ENCODE data around the gene NF1.

The NF1 gene

DNA sequence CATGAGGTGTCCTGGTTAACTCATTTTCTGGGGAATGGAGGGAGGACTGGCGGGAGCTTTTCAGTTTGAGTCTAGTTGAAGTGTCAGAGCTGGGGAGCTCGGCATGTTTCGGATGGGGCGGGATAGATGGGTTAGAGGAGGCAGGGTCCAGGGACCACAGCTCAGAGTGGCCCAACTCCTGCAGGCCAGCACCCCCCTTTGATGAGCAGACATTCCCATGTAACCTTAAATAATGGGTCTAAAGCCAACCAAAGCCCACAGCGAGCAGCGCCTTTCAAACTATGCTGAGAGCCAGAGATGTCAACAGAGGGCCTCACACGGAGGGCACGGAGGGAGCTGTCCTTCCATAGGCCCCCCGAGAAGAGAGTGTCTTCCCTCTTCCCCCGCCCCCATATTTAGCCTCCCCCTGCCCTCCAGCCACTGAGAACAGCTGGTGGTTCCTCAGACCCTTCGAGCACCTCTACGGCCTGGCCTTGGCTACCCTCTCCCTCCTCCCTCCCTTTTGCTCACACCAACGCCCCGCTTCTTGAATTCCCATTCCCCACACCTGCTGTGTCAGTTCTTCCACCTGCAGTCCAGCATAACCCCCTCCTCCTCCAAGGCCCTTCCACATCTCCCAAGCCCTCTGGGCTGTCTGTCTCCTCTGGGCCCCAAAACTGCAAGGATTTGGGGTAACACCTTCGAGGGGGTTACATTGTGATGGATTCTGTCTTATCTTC lies 318.5 kb downstream of the NF1 start:
- H3K36me3 ChIP-seq (ENCODE audit: low read length), result no peaks in the 10 kb centered on the region
- H2AFZ ChIP-seq (ENCODE audit: low read depth, low read length, severe bottlenecking), result no peak overlapping the region
- H3K9me3 ChIP-seq (ENCODE audit: insufficient read depth, low read length), result no peaks in the 10 kb centered on the region
- H3K79me2 ChIP-seq (ENCODE audit: insufficient read depth, low read length), result no peaks in the 10 kb centered on the region
- no peak overlapping the region for H3K27ac ChIP-seq (ENCODE audit: low read depth, low read length)
- no peaks in the 10 kb centered on the region for H3K27me3 ChIP-seq (ENCODE audit: low read length)
- H3F3A ChIP-seq (ENCODE audit: insufficient read depth), result no peaks in the 10 kb centered on the region
- no peak overlapping the region for H3K4me3 ChIP-seq (ENCODE audit: insufficient read depth, low read length, poor library complexity, severe bottlenecking)
- TF ChIP-seq EZH2phosphoT487 (conservative IDR thresholded peaks at IDR 0.05; ENCODE audit: low read length), result no peak
- TF ChIP-seq, protein P1, sequence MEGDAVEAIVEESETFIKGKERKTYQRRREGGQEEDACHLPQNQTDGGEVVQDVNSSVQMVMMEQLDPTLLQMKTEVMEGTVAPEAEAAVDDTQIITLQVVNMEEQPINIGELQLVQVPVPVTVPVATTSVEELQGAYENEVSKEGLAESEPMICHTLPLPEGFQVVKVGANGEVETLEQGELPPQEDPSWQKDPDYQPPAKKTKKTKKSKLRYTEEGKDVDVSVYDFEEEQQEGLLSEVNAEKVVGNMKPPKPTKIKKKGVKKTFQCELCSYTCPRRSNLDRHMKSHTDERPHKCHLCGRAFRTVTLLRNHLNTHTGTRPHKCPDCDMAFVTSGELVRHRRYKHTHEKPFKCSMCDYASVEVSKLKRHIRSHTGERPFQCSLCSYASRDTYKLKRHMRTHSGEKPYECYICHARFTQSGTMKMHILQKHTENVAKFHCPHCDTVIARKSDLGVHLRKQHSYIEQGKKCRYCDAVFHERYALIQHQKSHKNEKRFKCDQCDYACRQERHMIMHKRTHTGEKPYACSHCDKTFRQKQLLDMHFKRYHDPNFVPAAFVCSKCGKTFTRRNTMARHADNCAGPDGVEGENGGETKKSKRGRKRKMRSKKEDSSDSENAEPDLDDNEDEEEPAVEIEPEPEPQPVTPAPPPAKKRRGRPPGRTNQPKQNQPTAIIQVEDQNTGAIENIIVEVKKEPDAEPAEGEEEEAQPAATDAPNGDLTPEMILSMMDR (IDR thresholded peaks at IDR 0.05; ENCODE audit: insufficient read depth, low read length, poor library complexity, severe bottlenecking), result no peak
- no peak overlapping the region for H3K4me2 ChIP-seq (ENCODE audit: low read depth, low read length, poor library complexity, severe bottlenecking)
- H3K9ac ChIP-seq (ENCODE audit: low read length), result no peak overlapping the region
- H3K9me2 ChIP-seq (replicated peaks; ENCODE audit: insufficient read depth, low read length), result no peaks in the 10 kb centered on the region
- H4K20me1 ChIP-seq (ENCODE audit: low read depth, low read length), result no peaks in the 10 kb centered on the region

DNA sequence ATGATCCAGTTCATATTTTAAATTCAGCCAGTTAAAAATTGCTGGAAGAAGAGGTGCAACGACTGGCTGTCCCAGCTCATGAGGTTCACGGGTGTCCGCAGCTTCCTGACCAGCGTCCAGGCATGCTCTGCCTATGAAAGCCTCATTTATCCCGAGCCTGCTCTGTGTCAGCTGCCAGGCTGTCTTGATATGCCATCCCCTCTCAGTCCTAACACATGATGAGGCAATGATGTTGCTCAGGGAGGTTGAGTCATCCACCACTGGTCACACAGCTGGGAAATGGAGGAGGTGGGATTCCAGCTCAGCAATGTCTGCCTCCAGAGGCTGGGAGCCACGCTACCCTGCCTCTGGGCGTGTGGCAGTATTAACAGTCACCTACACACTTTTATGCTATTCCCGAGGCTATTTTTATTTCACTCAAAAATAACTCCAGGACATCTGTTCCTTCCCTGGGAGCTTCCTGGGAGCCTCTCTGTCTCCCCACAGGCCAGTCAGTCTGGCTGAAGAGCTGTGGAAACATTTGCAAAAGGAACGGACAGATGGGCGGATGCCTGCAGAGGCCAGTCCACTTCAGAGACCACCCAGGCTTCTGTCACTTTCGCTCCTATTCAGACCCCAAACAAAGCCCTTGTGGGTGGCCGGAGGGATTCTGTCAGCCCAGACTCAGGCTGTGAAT lies 319.2 kb downstream of the NF1 start:
- no peaks in the 10 kb centered on the region for H3K79me2 ChIP-seq (ENCODE audit: insufficient read depth, low read length)
- H3K4me3 ChIP-seq (ENCODE audit: insufficient read depth, low read length, poor library complexity, severe bottlenecking), result no peak overlapping the region
- no peak overlapping the region for H2AFZ ChIP-seq (ENCODE audit: low read depth, low read length, severe bottlenecking)
- H3K9me2 ChIP-seq (replicated peaks; ENCODE audit: insufficient read depth, low read length), result no peaks in the 10 kb centered on the region
- no peaks in the 10 kb centered on the region for H3K36me3 ChIP-seq (ENCODE audit: low read length)
- no peaks in the 10 kb centered on the region for H3F3A ChIP-seq (ENCODE audit: insufficient read depth)
- H3K27ac ChIP-seq (ENCODE audit: low read depth, low read length), result no peak overlapping the region
- H3K4me2 ChIP-seq (ENCODE audit: low read depth, low read length, poor library complexity, severe bottlenecking), result no peak overlapping the region
- H3K9me3 ChIP-seq (ENCODE audit: insufficient read depth, low read length), result no peaks in the 10 kb centered on the region
- TF ChIP-seq, protein P1 (IDR thresholded peaks at IDR 0.05; ENCODE audit: insufficient read depth, low read length, poor library complexity, severe bottlenecking), result no peak
- TF ChIP-seq EZH2phosphoT487 (conservative IDR thresholded peaks at IDR 0.05; ENCODE audit: low read length), result no peak
- no peak overlapping the region for H3K9ac ChIP-seq (ENCODE audit: low read length)
- H3K27me3 ChIP-seq (ENCODE audit: low read length), result no peaks in the 10 kb centered on the region
- H4K20me1 ChIP-seq (ENCODE audit: low read depth, low read length), result no peaks in the 10 kb centered on the region

DNA sequence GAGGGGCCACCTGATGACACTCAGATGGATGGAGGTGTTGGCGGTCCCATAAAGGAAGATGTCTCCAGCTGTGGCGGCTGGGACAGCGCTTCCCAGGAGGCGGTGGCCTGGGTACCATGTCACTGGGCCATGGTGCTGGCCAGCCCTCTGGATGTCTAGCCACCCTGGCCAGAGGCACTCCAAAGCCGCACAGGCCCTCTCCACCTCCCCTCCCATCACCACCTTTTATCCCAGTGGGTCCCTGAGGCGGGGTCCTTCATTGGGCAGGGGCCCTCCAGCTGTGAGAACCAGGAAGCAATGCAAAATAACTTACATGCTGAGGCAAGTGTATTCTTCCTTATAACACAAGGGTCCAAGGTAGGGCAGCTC lies 319.8 kb downstream of the NF1 start:
- Histone ChIP-seq H3K36me3 (ENCODE audit: low read length) (no peaks in the 10 kb centered on the region), H3K79me2 (ENCODE audit: insufficient read depth, low read length) (no peaks in the 10 kb centered on the region), H3F3A (ENCODE audit: insufficient read depth) (no peaks in the 10 kb centered on the region), H3K4me2 (ENCODE audit: low read depth, low read length, poor library complexity, severe bottlenecking) (no peak overlapping the region), H3K9ac (ENCODE audit: low read length) (no peak overlapping the region), H3K4me3 (ENCODE audit: insufficient read depth, low read length, poor library complexity, severe bottlenecking) (no peak overlapping the region), H3K9me2 (replicated peaks; ENCODE audit: insufficient read depth, low read length) (no peaks in the 10 kb centered on the region), H3K27ac (ENCODE audit: low read depth, low read length) (no peak overlapping the region), H4K20me1 (ENCODE audit: low read depth, low read length) (no peaks in the 10 kb centered on the region), H3K9me3 (ENCODE audit: insufficient read depth, low read length) (no peaks in the 10 kb centered on the region), H3K27me3 (ENCODE audit: low read length) (no peaks in the 10 kb centered on the region), H2AFZ (ENCODE audit: low read depth, low read length, severe bottlenecking) (no peak overlapping the region)
- TF ChIP-seq, protein P1 (IDR thresholded peaks at IDR 0.05; ENCODE audit: insufficient read depth, low read length, poor library complexity, severe bottlenecking), result no peak
- no peak for TF ChIP-seq EZH2phosphoT487 (conservative IDR thresholded peaks at IDR 0.05; ENCODE audit: low read length)

Measured in SU-DHL-6 (cell line).